T47D (cell line): Measurements from ENCODE around the gene PRXL2B.

Experiments
- DNase-seq, 2 experiments: peaks; one replicate each; pipeline versions ENCODE4 v3.0.0 to v3.0.0-alpha.2; 2011 to 2012; ENCODE audit warnings: low read depth in 1 of 2, low spot score in 1 of 2
- JUND ChIP-seq: IDR thresholded peaks from 2 replicates; pipeline ENCODE4 v1.6.1; 2012; ENCODE audit warnings: low read depth
- in situ Hi-C: cut with HindIII; loops from 2 replicates; pipeline ENCODE4 v1.10.0; 2016; ENCODE audit warnings: low sequenced_read_pairs, low pct_unique_long_range_greater_than_20kb

Gene PRXL2B

GRCh38 chr1:2639607-2640521 is 53.3 kb downstream of the PRXL2B start:
- no peak for DNase-seq
- TF ChIP-seq JUND, result no peak
- in situ Hi-C loops, result no loop called here

GRCh38 chr1:2640626-2641025 is 54.0 kb downstream of the PRXL2B start:
- TF ChIP-seq JUND, result no peak
- in situ Hi-C loops, result no loop called here
- DNase-seq, result no peak
